Adrenal gland (tissue), 5 donors: Measurements from ENCODE around the gene CCNO.

Experiments
- POLR2A ChIP-seq, 2 donors: fragments of 450-650 bp; IDR thresholded peaks; one replicate each; pipeline ENCODE4 v1.6.1; 2017; ENCODE audit warnings: antibody characterized with exemption in 2 of 2, mild to moderate bottlenecking in 2 of 2, moderate library complexity in 1 of 2
- TF ChIP-seq, protein P1 (sequence below), 6 experiments: fragments of 450-650 bp in 4 of 6; fragments of 200-600 bp in 2 of 6; sonication (generic) in 1 of 6; IDR thresholded peaks; 1 replicate in 5 of 6; 2 replicates in 1 of 6; pipeline versions ENCODE4 v1.5.1 to v1.8.0; 2016 to 2021; ENCODE audit warnings: antibody characterized with exemption in 6 of 6, mild to moderate bottlenecking in 2 of 6, moderate library complexity in 1 of 6
- donor health status: DM: no; HTN: no; CAD: no.

DNA sequence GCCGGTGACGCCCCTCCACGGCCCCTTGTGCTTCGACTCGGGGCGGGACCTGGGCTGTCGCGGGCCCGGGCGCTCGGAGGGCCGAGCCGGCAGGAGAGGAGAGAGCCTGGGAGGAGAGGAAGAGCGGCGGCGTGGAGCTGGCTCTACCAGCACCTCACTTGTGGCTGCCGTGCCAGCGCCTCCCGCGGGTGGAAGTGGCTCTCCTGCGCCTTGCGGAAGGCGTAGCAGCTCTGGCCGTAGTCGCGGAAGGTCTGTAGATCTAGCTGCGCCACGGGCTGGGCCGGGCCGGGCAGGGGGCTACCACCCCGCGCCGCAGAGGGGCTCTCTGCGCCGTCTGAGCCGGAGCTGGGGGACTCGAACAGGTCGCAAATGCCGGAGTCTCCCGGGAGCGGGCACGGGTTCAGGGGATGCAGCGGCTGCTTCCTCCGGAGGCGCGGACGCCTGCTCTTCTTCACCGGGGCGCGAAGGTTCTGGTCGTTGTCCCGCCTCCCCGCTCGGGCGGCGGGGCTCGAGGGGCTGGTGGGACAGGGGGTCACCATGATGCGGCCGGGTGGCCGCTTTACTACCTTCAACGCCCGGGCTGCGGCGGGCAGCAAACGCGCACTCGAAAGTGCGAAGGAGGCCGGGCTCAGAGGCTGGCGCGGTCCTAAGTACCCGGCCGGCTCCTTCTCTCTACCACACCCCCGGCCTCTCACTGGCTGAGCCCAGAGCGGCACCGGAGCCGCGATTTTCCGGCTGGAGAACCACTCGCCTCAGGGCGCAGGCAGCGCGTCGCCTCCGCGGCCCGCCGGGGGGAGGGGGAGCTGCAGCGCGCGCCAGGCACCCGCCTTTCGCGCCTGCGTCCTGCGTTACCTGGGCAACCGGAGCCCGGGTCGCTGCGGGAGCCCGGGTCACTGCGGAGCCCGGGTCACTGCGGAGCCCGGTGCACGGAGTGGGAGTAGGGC is at the start of gene CCNO:
- TF ChIP-seq, protein P1, sequence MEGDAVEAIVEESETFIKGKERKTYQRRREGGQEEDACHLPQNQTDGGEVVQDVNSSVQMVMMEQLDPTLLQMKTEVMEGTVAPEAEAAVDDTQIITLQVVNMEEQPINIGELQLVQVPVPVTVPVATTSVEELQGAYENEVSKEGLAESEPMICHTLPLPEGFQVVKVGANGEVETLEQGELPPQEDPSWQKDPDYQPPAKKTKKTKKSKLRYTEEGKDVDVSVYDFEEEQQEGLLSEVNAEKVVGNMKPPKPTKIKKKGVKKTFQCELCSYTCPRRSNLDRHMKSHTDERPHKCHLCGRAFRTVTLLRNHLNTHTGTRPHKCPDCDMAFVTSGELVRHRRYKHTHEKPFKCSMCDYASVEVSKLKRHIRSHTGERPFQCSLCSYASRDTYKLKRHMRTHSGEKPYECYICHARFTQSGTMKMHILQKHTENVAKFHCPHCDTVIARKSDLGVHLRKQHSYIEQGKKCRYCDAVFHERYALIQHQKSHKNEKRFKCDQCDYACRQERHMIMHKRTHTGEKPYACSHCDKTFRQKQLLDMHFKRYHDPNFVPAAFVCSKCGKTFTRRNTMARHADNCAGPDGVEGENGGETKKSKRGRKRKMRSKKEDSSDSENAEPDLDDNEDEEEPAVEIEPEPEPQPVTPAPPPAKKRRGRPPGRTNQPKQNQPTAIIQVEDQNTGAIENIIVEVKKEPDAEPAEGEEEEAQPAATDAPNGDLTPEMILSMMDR (IDR thresholded peaks at IDR 0.05): no peak
- TF ChIP-seq POLR2A (IDR thresholded peaks at IDR 0.05): no peak
